Psoas muscle (tissue), 8 donors: ENCODE data around the gene RNU7-1. TPM values are rescaled to one million over a fixed set of nuclear protein-coding genes. Genes with fewer than 3 reads are reported as not detected.

Experiments used
- ATAC-seq, 4 donors: fragments of 200-7000 bp; cut with Tn5 transposase; one replicate each; pipeline ENCODE4 v1.9.1; 2020; ENCODE audit warnings: moderate library complexity in 3 of 4, mild to moderate bottlenecking in 2 of 4
- DNase-seq, 2 donors: peaks; one replicate each; pipeline ENCODE4 v3.0.0-alpha.2; 2020
- H3K27ac ChIP-seq: fragments of 200-600 bp; one replicate; pipeline ENCODE4 v1.8.0; 2022
- H3K27me3 ChIP-seq, 3 donors: fragments of 200-600 bp in 1 of 3; one replicate each; pipeline versions ENCODE4 v1.6.1 to v1.8.0; 2013 to 2022; ENCODE audit warnings: low read length in 2 of 3, mild to moderate bottlenecking in 2 of 3, moderate library complexity in 1 of 3; ENCODE audit not compliant: insufficient read depth in 3 of 3
- H3K36me3 ChIP-seq, 2 donors: fragments of 200-600 bp in 1 of 2; one replicate each; pipeline versions ENCODE4 v1.6.1 to v1.8.0; 2013 to 2022; ENCODE audit warnings: low read depth in 1 of 2, mild to moderate bottlenecking in 1 of 2, moderate library complexity in 1 of 2; ENCODE audit not compliant: insufficient read depth in 1 of 2
- H3K4me1 ChIP-seq: fragments of 200-600 bp; one replicate; pipeline ENCODE4 v1.8.0; 2022
- H3K4me3 ChIP-seq: fragments of 200-600 bp; one replicate; pipeline ENCODE4 v1.8.0; 2022; ENCODE audit warnings: mild to moderate bottlenecking
- H3K9me3 ChIP-seq: fragments of 200-600 bp; one replicate; pipeline ENCODE4 v1.8.0; 2022
- WGBS, 3 donors: extraction: QIAGEN DNeasy Blood & Tissue Kit; methylation state at CpG; one replicate each; pipeline versions ENCODE4 v1.1.6 to v1.1.7; 2013; 5-methylcytosine and 5-hydroxymethylcytosine counted together
- intact Hi-C, 2 donors: fragments of 100-400 bp; cut with DNase I; formaldehyde crosslinking; loops; one replicate each; pipeline versions ENCODE4 v1.11.0 to v1.14.2; 2022
- polyA plus RNA-seq, 3 donors: library from polyadenylated mRNA; stranded (reverse); fragments of 200-250 nt; gene quantifications; one replicate each; pipeline ENCODE4 v1.2.3, GENCODE V29; 2013
- total RNA-seq, 4 donors: library from RNA; stranded (reverse); fragmentation: NEBNext Ultra II Directional in 2 of 4; extraction: Animal tissue kit (Norgen Biotek cat#: 25700) in 2 of 4; gene quantifications; one replicate each; pipeline versions ENCODE4 v1.2.1 to v1.2.4, GENCODE V29; 2021 to 2023
- TF ChIP-seq, protein P1 (sequence below): fragments of 200-600 bp; IDR thresholded peaks from one replicate; pipeline ENCODE4 v1.8.0; 2022; ENCODE audit warnings: antibody characterized with exemption
- donor health status: healthy with polysubstance abuse.
- donor health status: DM: no; HTN: no; CAD: no; lungs with moderate emphysema.
- donor health status: Bipolar disorder and iron deficiency.
- donor health status: healthy.
- donor health status: DM: yes; HTN: yes; CAD: no.
- donor health status: DM: no; HTN: no; CAD: no.
- donor health status: DM: no; HTN: no; CAD: no.
- donor health status: DM: yes; HTN: yes; CAD: no.

Gene RNU7-1
- total and polyA plus RNA-seq, 7 donors, result not detected

DNA sequence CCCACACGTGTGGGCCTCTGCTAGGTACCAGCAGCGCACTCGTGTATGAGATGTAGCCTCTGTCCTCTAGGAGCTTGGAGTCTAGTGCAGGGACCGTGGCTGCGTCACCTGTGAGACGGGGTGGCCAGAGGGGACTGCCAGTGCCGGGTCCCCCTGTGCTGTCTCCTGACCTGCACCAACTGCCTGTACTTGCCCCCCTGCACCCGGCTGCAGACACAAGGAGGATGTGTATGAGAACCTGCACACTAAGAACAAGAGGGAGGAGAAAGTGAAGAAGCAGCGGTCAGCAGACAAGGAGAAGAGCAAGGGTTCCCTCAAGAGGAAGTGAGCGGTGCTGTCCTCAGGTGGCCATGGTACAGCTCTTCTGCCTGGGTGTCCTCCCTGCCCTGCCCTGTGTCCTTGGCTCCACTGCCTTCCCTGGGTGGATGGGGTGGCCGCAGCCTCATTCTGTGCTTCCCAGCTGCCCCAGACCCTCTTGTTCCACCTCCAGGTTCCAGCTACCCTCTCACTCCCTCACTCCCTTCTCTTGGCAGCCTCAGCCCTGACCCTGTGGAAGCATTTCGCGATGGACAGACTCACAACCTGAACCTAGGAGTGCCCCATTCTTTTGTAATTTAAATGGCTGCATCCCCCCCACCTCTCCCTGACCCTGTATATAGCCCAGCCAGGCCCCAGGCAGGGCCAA, 17.1 kb downstream of the RNU7-1 start:
- Histone ChIP-seq H3K36me3 (peaks cover 0 to 11% of the 10 kb centered on the region in 2 donors), H3K9me3 (no peaks in the 10 kb centered on the region), H3K27me3 (no peaks in the 10 kb centered on the region), H3K4me3 (peak overlapping the region; percentile 13), H3K27ac (peak overlapping the region; percentile 72), H3K4me1 (peaks cover 14% of the 10 kb centered on the region)
- WGBS, 3 donors, result 75 to 82% (median 78%) methylated on average over 13 of the region's 13 CpGs
- intact Hi-C loops, result loop anchor here (2.0 to 5.0 kb wide), 2 partner anchors 16 to 38 kb away; partner anchors contain the start of gene C12orf57 (in 1 of the 2)
- DNase-seq (peak; percentile 14 to 46), ATAC-seq (peak in 2 of 4 donors; percentile 26 to 27)
- TF ChIP-seq, protein P1, sequence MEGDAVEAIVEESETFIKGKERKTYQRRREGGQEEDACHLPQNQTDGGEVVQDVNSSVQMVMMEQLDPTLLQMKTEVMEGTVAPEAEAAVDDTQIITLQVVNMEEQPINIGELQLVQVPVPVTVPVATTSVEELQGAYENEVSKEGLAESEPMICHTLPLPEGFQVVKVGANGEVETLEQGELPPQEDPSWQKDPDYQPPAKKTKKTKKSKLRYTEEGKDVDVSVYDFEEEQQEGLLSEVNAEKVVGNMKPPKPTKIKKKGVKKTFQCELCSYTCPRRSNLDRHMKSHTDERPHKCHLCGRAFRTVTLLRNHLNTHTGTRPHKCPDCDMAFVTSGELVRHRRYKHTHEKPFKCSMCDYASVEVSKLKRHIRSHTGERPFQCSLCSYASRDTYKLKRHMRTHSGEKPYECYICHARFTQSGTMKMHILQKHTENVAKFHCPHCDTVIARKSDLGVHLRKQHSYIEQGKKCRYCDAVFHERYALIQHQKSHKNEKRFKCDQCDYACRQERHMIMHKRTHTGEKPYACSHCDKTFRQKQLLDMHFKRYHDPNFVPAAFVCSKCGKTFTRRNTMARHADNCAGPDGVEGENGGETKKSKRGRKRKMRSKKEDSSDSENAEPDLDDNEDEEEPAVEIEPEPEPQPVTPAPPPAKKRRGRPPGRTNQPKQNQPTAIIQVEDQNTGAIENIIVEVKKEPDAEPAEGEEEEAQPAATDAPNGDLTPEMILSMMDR, result no peak

DNA sequence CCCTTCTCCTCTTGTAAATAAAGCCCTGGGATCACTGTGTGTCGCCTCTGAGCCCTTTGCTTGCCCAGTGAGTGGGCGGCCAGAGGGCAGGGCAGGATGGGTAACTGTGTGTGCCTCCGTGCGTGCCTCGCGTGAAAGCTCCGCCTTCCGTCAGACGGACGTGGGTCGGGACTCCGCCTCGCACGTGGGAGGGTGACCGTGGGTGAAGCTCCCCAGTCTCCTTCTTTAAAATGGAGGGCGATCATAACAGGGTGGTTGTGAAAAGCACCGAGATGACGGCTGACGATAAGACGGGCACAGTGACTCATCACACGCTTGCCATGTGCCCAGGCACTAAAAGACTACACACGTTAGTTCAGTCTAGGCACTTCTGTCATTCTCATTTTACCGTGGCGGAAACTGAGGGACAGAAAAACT, 17.7 kb downstream of the RNU7-1 start:
- peak; percentile 80 to 86 for DNase-seq
- WGBS, 3 donors, result 37 to 55% (median 48%) methylated on average over 24 of the region's 24 CpGs
- peak; percentile 40 to 73 (median 70) for ATAC-seq
- intact Hi-C loops, result loop anchor here (2.0 to 5.0 kb wide), 2 partner anchors 16 to 39 kb away; partner anchors contain the start of gene C12orf57 (in 1 of the 2)
- Histone ChIP-seq H3K4me1 (peaks cover 14% of the 10 kb centered on the region), H3K9me3 (no peaks in the 10 kb centered on the region), H3K27ac (peak overlapping the region; percentile 72), H3K36me3 (peaks cover under 1 to 16% of the 10 kb centered on the region in 2 donors), H3K4me3 (peak overlapping the region; percentile 13), H3K27me3 (no peaks in the 10 kb centered on the region)
- TF ChIP-seq, protein P1, result no peak

DNA sequence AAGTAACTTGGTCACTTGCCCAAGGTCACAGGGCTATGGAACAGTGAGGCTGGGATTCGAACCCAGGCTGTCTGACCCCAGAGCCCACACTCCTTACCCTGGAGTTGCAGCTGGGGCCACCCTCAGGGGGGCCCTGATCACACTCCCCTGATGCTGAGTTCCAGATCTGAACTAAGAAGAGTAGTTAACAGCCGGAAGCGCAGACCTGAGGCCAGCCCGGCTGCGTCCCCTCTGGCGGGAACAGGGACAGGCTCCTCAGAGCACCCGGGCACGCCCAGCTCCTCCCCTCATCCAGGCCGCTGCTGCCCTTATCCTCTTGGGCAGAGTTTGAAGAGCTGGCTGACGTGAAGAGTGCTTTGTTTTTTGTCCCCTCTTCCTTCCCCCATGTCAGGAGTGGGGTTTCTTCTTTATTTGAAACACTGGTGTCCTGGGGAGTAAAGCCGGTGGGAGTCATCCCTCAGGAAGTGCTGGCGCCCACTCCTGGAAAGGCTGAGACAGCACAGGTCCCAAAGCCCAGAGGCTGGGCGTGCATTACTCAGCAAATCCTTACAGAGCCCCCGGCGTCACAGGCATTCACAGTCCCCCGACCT, 18.2 kb downstream of the RNU7-1 start:
- peak; percentile 2 to 50 (median 46) for ATAC-seq
- Histone ChIP-seq H3K4me1 (peaks cover 14% of the 10 kb centered on the region), H3K4me3 (peak overlapping the region; percentile 13), H3K27me3 (no peaks in the 10 kb centered on the region), H3K9me3 (no peaks in the 10 kb centered on the region), H3K27ac (peak overlapping the region; percentile 72), H3K36me3 (peaks cover 2 to 21% of the 10 kb centered on the region in 2 donors)
- 27 to 31% (median 27%) methylated on average over 16 of the region's 16 CpGs for WGBS, 3 donors
- intact Hi-C loops, result loop anchor here (2.0 to 5.0 kb wide), 2 partner anchors 17 to 39 kb away; partner anchors contain the start of gene C12orf57 (in 1 of the 2)
- TF ChIP-seq, protein P1, result peak; percentile 17
- DNase-seq, result peak; percentile 69 to 81

DNA sequence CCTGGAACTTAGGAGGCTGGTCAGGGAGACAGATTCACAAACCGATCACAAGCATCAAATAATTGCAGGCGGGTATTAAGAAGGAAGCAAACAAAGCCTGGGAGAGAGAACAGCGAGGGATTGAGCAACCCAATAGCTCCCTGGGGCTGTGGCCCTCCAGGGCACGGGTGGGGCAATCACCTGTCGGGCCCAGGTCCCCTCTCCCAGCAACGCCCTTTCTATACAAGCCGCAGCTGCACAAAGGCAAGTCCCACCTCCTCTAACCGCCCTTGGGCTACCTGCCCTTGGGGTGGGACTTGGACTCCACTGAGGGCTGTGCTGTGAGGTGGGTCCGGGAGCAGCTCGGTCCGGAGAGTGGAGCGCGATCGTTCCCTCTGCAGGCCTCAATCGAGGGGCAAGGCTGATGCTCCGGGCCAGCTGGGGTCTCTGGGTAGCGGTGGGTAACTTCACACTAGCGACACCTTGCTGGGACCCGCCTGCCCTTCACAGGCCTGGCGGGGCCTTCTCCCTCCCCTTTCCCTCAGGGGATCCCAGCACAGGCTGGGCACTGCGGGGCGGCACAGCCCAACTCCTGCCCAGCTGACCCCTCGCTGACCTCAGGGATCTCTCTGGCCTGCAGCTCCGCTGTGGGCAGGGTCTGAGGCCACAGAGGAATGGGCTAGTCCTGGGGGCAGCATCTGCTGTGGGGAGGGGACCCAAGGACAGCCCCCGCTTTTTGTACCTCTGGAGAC, 18.8 kb downstream of the RNU7-1 start:
- Histone ChIP-seq H3K4me1 (peaks cover 14% of the 10 kb centered on the region), H3K27ac (peak overlapping the region; percentile 72), H3K36me3 (peaks cover 8 to 28% of the 10 kb centered on the region in 2 donors), H3K9me3 (no peaks in the 10 kb centered on the region), H3K4me3 (peak overlapping the region; percentile 13), H3K27me3 (no peaks in the 10 kb centered on the region)
- ATAC-seq (no peak), DNase-seq (peak in 1 of 2 donors; percentile 14)
- TF ChIP-seq, protein P1, result no peak
- intact Hi-C loops, result loop anchor here in 1 of 2 donors (5.0 kb wide), 1 partner anchor 40 kb away; no protein-coding TSS in a partner anchor
- 72 to 78% (median 75%) methylated on average over 25 of the region's 25 CpGs for WGBS, 3 donors
